DOHH2 (cell line): Measurements from ENCODE around the gene DOCK4.

ENCODE experiments used
- CTCF ChIP-seq: fragments of 200-600 bp; sonication (generic); IDR thresholded peaks from one replicate; pipeline ENCODE4 v1.5.1; 2014; ENCODE audit warnings: antibody characterized with exemption, mild to moderate bottlenecking, low read depth, low read length; ENCODE audit not compliant: poor library complexity, severe bottlenecking
- EZH2phosphoT487 ChIP-seq: fragments of 200-600 bp; sonication (generic); IDR thresholded peaks from 2 replicates; pipeline ENCODE4 v1.6.1; 2017; ENCODE audit warnings: borderline replicate concordance, mild to moderate bottlenecking, antibody characterized with exemption, low read length, moderate library complexity, mixed read lengths

DNA sequence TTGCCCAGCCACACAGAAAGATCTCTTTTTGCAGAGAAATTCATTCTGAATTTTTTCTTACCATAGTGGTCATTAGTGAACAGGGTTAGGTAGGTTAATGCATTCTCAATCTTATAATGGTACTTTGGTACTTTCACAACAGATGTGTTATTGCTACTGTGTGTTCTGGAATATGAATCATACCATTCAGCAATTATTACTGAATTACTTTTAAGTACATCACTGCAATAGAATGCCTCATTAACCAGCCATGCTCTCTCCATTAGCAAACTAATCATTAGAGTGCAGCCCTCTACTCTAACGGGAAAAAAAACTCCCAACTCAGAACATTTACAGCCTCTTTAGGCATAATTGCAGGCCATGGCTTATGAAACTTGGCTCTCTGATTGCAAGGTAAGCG is 102.1 kb downstream of the DOCK4 start:
- no peak for TF ChIP-seq CTCF
- no peak for TF ChIP-seq EZH2phosphoT487
